Peyer's patch (tissue), 4 donors: Measurements from ENCODE around the gene TMEM53. TPM values are rescaled to one million over a fixed set of nuclear protein-coding genes. Genes with fewer than 3 reads are reported as not detected.
A peak's percentile ranks its signal among the peaks of the same experiment; 100 is the strongest.

Experiments used
- DNase-seq, 3 donors: peaks; one replicate each; pipeline ENCODE4 v3.0.0-alpha.2; 2017 to 2019
- H3K27ac ChIP-seq, 4 donors: fragments of 200-600 bp; sonication (generic); one replicate each; pipeline ENCODE4 v1.5.1; 2016 to 2019
- H3K27me3 ChIP-seq, 2 donors: fragments of 200-600 bp; sonication (generic); one replicate each; pipeline ENCODE4 v1.5.1; 2019
- H3K36me3 ChIP-seq, 3 donors: fragments of 200-600 bp; sonication (generic); one replicate each; pipeline ENCODE4 v1.5.1; 2016 to 2019
- H3K4me1 ChIP-seq, 4 donors: fragments of 200-600 bp; sonication (generic); one replicate each; pipeline ENCODE4 v1.5.1; 2016 to 2019
- H3K4me3 ChIP-seq, 4 donors: fragments of 200-600 bp; sonication (generic); 1 replicate in 3 of 4; 2 replicates in 1 of 4; pipeline ENCODE4 v1.5.1; 2016 to 2019; ENCODE audit warnings: mild to moderate bottlenecking in 1 of 4
- H3K9me3 ChIP-seq, 4 donors: fragments of 200-600 bp; sonication (generic); one replicate each; pipeline ENCODE4 v1.5.1; 2016 to 2019; ENCODE audit warnings: mild to moderate bottlenecking in 1 of 4
- POLR2A ChIP-seq, 2 donors: fragments of 450-650 bp; IDR thresholded peaks; one replicate each; pipeline ENCODE4 v1.5.1; 2017; ENCODE audit warnings: antibody characterized with exemption in 2 of 2, mild to moderate bottlenecking in 2 of 2, moderate library complexity in 2 of 2
- total RNA-seq, 4 donors: library from RNA; depleted of rRNA; stranded (reverse); fragments of >200 nt; gene quantifications; one replicate each; pipeline ENCODE4 v1.1.0, GENCODE V29; 2016
- TF ChIP-seq, protein P1 (sequence below), 6 experiments: fragments of 450-650 bp in 4 of 6; fragments of 200-600 bp in 2 of 6; sonication (generic) in 1 of 6; IDR thresholded peaks; one replicate each; pipeline ENCODE4 v1.5.1; 2017 to 2019; ENCODE audit warnings: antibody characterized with exemption in 6 of 6, mild to moderate bottlenecking in 3 of 6, moderate library complexity in 1 of 6

The TMEM53 gene
- total RNA-seq, 4 donors from 2014 or later = 23.1 to 30.8 (median 26.5) TPM; not detected in 1

DNA sequence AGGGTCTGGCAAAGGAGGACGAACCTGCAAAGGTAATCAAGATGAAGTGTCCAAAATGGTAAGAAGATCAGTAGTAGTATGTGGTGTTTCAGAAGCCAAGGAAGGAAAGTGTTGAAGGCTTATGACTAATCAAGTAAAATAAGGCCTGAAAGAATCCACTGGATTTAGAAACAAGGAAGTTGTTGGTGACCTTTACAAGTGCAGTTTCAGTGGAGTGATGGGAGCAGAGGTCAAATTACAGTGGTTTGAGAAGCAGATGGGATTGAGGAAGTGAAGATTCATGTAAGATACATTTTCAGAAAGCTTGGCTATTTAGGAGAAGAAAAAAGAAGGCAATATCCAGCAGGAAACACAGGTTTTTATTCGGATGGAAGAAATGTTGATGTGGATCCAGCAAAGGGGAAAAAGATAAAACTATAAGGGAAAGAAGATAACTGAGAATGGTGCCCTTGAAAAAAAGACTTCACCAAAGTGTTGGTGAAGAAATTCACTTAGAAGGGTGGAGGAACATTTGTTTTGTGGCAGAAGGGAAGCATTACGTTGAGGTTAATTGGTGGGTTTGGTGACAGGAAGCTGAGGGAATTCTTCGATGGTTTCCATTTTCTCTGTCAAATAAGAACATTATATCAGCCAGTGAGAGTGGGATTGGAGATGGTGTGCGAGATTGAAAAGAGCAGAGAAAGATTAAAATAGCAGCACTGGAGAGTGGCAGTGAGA lies 2.4 kb upstream of the TMEM53 start:
- no peak overlapping the region for H3K4me3 ChIP-seq

DNA sequence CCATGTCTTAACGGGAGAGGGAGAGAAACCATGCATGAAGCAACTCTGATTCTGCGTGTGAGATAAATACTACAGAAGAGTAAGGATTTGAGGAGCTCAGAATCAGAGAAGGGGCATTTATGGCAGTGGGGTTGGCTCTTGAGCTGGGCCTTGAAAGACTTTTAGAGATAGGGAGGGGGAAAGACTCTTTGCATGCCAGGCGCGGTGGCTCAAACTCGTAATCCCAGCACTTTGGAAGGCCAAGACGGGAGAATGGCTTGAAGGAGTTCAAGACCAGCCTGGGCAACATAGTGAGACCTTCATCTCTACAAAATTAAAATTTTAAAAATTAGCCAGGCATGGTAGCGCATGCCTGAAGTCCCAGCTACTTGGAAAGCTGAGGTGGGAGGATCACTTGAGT lies 905 bp upstream of the TMEM53 start:
- Histone ChIP-seq H3K9me3 (no peaks in the 10 kb centered on the region), H3K4me3 (peak overlapping the region in 3 of 4 donors; percentile 68 to 73 (median 72)), H3K27me3 (no peaks in the 10 kb centered on the region), H3K36me3 (no peaks in the 10 kb centered on the region), H3K4me1 (peaks cover 6 to 51% (median 17%) of the 10 kb centered on the region in 4 donors), H3K27ac (peak overlapping the region in 3 of 4 donors; percentile 94 to 99 (median 97))
- peak in 1 of 3 donors; percentile 45 for DNase-seq
- TF ChIP-seq, protein P1, sequence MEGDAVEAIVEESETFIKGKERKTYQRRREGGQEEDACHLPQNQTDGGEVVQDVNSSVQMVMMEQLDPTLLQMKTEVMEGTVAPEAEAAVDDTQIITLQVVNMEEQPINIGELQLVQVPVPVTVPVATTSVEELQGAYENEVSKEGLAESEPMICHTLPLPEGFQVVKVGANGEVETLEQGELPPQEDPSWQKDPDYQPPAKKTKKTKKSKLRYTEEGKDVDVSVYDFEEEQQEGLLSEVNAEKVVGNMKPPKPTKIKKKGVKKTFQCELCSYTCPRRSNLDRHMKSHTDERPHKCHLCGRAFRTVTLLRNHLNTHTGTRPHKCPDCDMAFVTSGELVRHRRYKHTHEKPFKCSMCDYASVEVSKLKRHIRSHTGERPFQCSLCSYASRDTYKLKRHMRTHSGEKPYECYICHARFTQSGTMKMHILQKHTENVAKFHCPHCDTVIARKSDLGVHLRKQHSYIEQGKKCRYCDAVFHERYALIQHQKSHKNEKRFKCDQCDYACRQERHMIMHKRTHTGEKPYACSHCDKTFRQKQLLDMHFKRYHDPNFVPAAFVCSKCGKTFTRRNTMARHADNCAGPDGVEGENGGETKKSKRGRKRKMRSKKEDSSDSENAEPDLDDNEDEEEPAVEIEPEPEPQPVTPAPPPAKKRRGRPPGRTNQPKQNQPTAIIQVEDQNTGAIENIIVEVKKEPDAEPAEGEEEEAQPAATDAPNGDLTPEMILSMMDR (IDR thresholded peaks at IDR 0.05) = no peak
- no peak for TF ChIP-seq POLR2A (IDR thresholded peaks at IDR 0.05)

More for the DNA sequence above, 2.4 kb upstream of the TMEM53 start:
- Histone ChIP-seq H3K36me3 (no peaks in the 10 kb centered on the region), H3K4me1 (peaks cover 6 to 51% (median 17%) of the 10 kb centered on the region in 4 donors), H3K9me3 (no peaks in the 10 kb centered on the region), H3K27ac (peak overlapping the region in 3 of 4 donors; percentile 94 to 99 (median 97)), H3K27me3 (no peaks in the 10 kb centered on the region)
- DNase-seq = peak in 1 of 3 donors; percentile 61
- TF ChIP-seq, protein P1 (IDR thresholded peaks at IDR 0.05) = no peak
- TF ChIP-seq POLR2A (IDR thresholded peaks at IDR 0.05) = peak in 1 of 2 donors; percentile 12

DNA sequence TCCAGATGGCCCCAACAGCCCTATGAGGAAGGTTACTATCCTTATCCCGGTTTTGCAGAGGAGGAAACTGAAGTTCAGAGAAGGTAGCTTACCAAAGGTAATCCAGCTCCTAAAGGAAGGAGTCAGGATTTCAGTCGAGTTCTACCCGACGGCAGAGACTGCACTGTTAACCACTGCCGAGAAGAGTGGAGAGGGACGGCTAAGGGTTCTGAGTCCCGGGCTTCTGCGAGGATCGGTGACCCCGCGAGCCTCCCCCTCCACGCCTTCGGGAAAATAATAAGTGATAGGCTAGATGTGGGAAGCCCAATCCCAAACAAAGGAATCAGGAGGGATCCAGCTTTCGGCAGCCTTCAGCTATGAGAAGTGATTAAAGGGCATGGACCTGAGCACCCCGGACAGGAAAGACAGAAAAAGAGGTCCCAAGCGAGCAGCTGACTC lies 587 bp downstream of the TMEM53 start:
- TF ChIP-seq, protein P1 (IDR thresholded peaks at IDR 0.05) = no peak
- TF ChIP-seq POLR2A (IDR thresholded peaks at IDR 0.05) = peak; percentile 35 to 81
- DNase-seq = no peak

DNA sequence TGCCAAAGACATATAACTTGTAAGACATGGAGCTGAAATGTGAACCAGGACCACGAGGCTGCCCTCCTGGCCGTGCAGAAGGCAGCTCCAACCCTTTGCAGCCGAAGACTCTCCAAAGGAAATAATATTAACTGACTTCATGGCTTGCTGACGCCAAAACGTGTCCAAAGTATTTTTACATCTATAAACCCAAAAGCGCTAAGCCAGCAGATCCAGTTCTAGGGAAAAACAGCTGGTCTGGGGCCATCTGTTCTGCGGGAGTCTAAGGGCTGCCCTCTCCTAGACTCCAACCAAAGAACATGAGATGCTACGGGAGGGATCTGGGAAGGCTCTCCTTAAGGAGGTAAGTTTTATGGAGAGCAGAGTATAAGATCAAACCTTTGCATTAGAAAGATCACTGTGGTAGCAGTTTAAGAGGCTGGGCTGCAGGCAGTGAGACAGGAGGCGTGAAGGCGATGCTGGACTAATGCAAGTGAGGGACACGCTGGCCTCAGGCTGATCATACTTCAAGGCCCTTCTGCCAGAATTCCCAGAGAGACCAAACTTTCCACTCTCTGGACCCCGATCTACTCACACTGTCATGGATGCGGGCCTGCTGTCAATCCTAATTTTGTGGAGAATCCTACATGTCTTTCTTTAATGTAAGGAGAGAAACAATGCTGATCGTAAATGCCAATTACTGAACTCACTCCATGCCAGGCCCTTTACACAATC lies 1.2 kb downstream of the TMEM53 start:
- Histone ChIP-seq H3K27ac (peak overlapping the region; percentile 94 to 99 (median 96)), H3K4me1 (peaks cover 6 to 41% (median 17%) of the 10 kb centered on the region in 4 donors), H3K27me3 (no peaks in the 10 kb centered on the region), H3K9me3 (no peaks in the 10 kb centered on the region), H3K4me3 (peak overlapping the region; percentile 68 to 80 (median 72)), H3K36me3 (no peaks in the 10 kb centered on the region)
- no peak for TF ChIP-seq POLR2A (IDR thresholded peaks at IDR 0.05)
- TF ChIP-seq, protein P1 (IDR thresholded peaks at IDR 0.05) = no peak
- peak in 1 of 3 donors; percentile 47 for DNase-seq

More for the DNA sequence above, 587 bp downstream of the TMEM53 start:
- Histone ChIP-seq H3K27me3 (no peaks in the 10 kb centered on the region), H3K36me3 (no peaks in the 10 kb centered on the region), H3K9me3 (no peaks in the 10 kb centered on the region), H3K27ac (peak overlapping the region; percentile 94 to 99 (median 96)), H3K4me1 (peaks cover 6 to 46% (median 17%) of the 10 kb centered on the region in 4 donors), H3K4me3 (peak overlapping the region; percentile 68 to 80 (median 72))

DNA sequence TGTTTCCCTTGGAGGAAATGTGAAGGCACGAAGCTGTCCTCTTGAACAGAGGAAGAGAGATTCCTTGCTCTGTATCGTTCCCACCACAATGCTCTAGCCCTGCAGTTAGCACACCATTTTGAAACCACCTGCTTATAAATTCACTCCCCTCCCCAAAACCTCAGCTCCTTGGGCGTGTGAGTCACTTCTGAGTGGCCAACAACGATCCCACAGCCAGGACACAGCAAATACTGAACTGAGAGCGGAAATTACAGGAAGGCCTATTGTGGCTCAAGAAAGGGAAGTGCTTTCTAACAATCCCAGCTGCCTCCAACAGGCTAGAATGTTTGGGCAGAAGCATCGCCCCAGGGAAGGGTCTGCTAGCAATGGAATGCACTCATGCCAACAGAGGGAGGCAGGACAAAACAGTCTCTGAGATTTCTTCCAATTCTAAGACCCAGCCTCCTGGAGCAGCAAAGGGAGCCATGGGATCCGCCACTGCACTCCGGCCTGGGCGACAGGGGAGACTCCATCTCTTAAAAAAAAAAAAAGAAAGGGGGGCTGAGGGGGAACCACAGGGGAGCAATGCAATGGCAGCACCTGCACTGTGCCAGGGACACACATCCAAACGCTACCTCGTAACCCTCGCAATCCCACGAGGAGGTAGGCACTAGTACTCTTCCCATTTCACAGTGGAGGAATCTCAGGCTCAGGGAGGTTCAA lies 1.9 kb downstream of the TMEM53 start:
- Histone ChIP-seq H3K27me3 (no peaks in the 10 kb centered on the region), H3K36me3 (no peaks in the 10 kb centered on the region), H3K4me3 (peak overlapping the region in 2 of 4 donors; percentile 68 to 73), H3K9me3 (no peaks in the 10 kb centered on the region), H3K27ac (peak overlapping the region; percentile 2 to 97 (median 94)), H3K4me1 (peaks cover 6 to 41% (median 17%) of the 10 kb centered on the region in 4 donors)
- DNase-seq = peak in 2 of 3 donors; percentile 56 to 61
- TF ChIP-seq POLR2A (IDR thresholded peaks at IDR 0.05) = no peak
- TF ChIP-seq, protein P1 (IDR thresholded peaks at IDR 0.05) = no peak
